ENCODE results near the gene C1QTNF2.

The C1QTNF2 gene, protein sequence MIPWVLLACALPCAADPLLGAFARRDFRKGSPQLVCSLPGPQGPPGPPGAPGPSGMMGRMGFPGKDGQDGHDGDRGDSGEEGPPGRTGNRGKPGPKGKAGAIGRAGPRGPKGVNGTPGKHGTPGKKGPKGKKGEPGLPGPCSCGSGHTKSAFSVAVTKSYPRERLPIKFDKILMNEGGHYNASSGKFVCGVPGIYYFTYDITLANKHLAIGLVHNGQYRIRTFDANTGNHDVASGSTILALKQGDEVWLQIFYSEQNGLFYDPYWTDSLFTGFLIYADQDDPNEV
- 0 to 0.12 reads per million in 2 experiments for total RNA-seq

DNA sequence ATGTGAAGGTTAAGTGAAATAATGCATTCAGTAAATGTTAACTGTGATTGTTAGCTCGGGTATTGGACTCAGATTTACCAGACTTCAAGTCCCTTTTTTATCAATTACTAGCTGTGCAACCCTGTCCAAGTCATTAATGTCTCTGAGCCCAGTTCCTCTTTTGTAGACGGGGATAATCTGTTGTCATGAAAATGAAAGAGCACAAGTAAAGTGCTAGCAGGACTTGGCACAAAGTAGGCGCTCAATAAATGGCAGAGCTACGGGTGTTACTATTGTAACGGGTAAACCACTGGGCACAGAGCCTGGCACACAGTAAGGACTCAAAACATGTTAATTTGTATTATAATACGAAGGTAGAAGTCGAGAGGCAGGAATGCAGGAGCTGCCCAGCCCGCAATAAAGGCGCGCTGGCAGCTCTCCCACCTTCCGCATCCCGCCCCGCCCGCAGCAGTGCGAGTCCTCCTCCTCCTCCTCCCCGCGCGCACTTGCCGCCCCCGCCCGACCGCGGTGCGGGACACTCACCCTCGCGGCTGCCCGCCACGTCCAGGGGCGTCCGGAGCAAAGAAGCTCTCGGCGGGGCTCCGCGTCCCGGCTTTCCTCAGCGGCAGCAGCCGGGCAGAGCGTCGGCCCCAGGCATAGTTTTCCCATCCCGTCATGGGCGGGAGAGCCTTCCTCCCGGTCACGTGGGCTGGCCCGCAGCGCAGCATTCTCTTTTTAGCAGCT, at the start of gene C1QTNF2:
C1QTNF2 (minus strand) TSS at position 637 of the 723 bp plus-strand sequence. CDS start 15,615 bp downstream, outside the sequence.
- DNase-seq (ENCODE audit: low read depth) = no peak

DNA sequence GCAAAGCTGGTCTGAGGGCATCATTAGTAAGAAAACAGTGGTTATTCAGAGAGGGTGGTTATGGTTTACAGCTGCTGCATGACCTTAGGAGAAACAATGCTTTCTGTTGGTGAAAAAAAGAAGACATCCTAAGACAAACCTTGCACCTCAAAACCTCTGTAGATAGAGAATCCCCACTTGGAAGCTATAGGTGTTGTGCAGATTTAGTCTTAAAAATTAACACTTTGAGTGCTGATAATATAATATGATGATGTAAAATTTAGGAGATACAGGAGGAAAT, 49.8 kb upstream of the C1QTNF2 start:
- no peak for DNase-seq (ENCODE audit: low read depth)

DNA sequence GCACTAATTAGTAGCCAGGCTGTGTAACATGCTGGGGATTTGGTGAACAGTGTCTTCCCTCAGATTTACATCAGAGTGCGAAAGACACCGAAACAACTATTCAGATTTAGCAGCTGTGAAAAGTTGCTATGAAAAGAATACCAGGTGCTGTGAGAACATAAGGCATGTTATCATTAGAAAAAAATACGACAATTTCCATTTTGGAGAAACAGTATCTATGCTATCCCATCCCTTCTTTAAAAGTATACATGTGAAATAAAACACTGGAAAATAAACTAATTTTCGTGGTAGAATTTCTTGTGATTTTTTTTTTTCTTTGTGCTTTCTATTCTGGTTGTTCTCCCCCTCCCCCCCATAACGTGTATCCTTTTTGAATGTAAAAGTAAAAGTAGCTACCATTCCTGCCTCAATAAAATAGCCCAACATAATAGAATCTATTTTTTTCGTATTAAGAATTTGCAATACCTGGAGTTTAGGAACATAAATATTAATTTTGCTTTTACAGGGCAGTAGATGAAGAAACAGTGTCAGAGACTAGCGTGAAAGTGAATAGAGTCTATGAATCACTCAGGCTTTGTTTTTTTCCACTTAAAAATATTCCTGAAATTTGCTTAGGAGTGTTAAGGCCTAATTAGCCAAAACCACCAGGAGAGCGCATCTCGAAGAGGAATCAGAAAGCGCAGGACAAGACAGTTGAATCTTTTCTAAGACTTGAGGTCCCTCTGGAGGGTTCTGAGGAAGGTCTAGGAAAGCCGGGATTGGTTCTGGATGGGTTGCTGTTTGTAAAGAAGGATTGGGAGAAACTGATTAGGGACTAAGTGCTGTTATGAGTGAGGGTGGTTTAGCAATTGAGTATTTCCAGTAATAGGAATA, 49.3 kb upstream of the C1QTNF2 start:
- DNase-seq (ENCODE audit: low read depth) = no peak

DNA sequence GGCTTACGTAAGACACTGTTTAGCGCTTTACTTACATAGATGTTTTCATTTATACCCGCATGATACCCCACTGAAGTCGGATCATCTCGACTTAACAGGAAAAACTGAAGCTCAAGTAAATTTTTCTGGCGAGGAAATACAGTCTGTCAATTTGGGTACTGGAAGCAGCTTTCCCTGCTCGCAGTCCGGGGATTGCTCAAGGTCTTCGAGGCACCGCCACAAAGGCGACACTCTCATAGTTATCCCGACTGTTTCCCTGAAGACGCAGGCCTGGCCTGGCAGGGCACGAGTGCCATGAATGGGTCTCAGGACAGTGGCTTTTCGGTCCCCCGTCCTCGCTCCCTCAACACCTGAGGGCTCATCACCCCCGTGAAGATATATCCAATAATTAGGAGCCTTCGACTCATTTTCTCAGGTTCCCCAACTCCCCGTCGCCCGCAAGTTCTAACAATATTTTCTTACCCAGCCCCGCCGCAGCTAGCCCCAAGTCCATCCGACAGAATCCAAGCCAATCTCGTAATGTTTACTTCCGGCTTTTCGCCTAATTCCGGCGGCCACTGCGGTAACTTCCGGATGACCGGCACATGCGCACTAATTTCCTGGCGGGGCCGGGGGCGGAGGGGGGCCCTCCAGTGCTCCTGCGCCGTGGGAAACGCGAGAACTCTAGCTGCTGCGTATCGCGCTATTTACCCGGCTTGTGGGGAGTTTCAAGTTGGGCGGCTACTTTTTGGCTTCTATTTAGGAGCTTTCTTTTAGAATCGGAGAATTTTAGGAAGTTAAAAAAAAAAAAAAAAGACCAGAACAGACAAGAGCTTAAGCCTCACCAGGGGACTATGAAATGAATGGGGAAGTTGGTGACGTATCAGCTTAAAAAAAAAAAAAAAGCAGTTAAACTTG, 48.4 kb upstream of the C1QTNF2 start, which contains the start of gene SLU7:
SLU7 (minus strand) TSS at position 521 of the 897 bp plus-strand sequence. CDS start 3,787 bp downstream, outside the sequence.
- DNase-seq (ENCODE audit: low read depth) = peak; percentile 88

DNA sequence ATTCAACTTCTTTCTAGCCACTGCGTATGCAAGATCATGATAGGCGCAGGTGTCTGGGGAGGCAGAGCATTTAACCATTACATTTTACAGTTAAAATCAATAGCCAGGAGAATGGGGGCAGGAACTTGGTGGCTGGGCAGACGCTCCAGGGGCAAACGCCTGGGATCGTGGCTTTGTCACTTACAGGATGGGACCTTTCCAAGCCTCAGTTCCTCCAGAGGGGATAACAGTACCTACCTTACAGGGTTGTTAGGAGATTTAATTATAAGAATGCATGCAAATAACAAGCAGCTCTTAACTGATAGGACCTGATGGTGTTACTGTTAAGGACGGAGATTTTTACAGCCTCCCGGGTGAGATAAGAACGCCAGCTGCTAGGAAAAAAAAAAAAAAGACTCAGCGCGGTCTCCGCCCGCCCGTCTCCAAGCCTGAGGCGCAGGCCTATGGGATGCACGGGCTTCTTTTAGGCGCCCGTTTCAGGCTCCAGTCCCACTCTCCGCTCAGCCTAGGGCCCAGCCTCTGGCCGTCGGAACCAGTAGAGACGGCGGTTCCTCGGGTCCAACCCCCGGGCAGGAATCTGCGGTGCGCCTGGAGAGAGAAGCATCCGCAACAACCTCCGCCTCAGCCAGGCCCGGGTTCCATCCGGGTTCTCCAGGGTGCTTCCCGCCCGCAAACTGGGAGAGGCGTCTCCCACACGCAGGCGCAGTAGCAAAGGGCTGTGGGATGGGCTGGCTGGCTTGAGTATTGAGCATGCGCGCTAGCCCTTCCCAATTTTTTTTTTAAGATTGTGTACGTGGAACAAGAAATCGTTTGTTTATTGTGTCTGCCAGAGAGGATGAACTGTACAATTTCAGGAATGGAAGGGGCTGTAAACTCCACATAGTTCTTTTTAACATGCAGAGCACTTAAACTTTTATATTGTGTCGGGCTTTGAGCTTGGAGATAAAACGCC, 29.3 kb upstream of the C1QTNF2 start, which contains the start of gene FAM200C:
FAM200C (minus strand) TSS at position 653 of the 952 bp plus-strand sequence. CDS start 4,564 bp downstream, outside the sequence.
- peak; percentile 39 for DNase-seq (ENCODE audit: low read depth)

DNA sequence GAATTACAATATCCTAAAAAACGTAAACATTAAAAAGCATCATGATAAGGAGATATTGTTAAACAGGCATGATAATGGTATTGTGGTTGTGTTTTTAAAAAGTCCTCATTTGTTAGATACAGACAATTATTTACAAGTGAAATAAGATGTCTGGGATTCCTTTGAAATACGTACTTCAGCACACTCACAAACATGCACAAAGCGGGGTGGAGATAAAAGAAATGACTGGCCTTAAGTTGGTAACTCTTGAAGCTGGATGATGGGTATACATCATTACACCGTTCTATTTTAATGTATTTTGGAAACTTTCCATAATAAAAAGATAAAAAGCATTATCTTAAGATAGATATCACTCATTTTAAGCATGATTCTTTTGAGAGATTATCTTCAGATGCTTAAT, 28.4 kb upstream of the C1QTNF2 start:
- no peak for DNase-seq (ENCODE audit: low read depth)

DNA sequence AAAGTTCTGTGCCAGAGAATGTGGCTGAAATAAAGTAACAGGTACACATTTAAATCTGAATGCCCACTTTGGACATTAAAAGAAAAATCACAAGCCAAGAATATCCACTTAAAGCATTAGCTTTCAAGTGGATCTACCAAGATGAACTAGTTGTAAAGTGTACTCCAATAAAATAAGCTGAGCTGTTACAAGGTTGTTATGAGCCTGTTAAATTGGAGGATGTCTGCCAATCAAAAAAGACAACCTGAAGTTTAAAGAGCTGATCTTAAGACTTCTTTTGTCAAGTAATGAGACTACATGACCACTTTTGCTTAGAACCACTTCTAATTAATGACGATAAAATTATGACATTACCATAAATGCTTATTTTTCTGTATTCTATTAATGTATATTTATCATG, 27.1 kb upstream of the C1QTNF2 start:
- DNase-seq (ENCODE audit: low read depth) = no peak

DNA sequence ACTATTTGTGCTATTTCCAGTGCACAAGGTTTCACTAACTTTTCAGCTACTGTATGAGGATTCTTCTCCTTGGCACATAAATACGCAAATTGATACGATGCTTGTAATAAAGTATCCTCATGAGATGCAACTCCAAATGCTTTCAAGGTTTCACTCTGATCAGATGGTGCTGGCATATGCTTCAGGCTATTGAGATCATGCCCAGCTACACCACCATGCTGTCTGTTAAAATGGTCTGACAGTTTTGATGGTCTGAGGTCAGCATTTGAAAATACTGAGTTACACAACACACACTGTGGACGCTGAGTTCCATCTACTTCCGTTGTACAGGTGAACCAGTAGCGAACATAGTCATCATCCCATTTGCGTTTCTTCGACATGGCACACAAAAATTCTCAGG, 24.7 kb upstream of the C1QTNF2 start:
- DNase-seq (ENCODE audit: low read depth) = no peak

DNA sequence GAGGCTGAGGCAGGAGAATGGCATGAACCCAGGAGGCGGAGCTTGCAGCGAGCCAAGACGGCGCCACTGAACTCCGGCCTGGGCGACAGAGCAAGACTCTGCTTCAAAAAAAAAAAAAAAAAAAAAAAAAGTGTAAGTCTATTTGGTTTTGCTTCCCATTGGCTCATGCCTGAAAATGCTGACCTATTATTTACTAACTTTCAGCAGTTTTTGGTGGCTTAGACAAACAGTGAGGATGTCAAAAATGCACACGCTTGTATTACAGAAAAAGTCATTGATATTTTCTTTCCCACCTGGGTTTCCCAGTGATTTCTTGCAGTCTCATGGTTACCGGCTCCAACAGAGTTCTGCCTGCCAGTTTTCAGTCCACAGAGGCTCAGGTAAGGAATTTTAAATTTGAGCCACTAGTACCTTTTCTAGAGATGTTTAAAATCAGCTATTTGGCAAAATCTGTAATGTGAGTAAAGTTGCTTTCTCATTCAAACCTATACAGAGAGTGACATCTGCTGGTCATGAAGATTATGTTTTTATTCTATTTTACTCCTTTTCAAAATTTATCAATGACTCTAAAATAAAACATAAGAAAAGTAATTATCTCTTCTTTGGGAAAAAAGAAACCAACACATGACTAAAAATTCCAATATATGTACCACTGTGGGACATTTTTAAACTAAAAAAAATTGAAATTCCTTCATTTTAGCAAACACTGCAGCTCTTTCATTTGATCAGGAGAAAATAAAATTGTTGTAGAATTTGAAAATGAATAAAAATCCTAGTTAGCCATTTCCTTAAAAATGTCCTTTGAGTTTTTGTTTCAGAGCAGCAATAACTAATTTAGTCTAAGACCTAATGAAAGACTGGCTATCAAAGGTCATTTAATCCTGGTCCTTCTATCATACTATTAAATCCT, 20.6 kb upstream of the C1QTNF2 start:
- DNase-seq (ENCODE audit: low read depth) = no peak

DNA sequence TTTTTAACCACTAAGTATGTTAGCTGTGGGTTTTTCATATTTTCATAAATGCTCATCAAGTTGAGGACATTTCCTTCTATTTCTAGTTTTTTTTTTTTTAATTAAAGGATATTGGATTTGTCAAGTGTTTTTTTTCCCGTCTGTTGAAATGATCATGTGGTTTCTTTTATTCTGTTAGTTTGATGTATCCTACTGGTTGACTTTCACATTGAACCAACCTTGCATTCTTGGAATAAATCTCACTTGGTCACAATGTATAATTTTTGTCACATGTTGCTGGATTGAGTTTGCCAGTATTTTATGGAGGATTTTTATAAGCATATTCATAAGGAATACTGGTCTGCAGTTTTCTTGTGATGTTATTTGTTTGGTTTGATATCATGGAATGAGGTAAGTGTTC, 17.0 kb upstream of the C1QTNF2 start:
- no peak for DNase-seq (ENCODE audit: low read depth)

DNA sequence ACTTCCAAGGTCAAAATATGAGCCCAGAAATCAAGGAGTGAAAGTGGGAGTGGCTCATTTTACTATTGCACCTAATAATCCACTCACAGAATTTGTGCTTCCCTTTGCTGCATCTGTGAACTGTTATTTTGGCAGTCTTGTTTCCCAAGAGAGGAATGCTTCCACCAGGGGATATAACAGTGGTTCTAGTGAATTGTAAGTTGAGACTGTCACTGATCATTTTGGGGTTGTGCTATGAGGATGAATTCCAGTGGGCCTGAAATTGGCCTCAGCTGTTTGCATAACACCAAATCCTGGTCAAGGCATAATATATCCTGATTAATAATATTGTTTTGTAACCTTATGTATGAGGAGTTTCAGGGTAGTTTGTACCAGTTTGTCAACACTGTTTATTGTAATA, 15.1 kb upstream of the C1QTNF2 start:
- no peak for DNase-seq (ENCODE audit: low read depth)

DNA sequence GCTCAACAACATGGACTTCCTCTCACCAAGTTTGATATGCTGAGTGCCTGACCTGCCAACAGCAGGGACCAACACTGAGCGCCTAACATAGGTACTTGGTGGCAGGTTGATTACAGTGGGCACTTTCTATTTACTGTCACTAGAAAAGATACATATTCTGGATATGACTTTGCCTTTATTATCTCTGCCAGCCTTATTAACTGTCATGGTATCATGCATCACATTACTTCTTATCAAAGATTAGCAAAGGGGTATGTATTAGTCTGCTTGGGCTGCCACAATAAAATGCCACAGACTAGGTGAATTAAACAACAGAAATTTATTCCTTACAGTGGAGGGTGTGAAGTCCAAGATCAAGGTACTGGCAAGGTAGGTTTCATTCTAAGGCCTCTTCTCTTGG, 14.3 kb upstream of the C1QTNF2 start:
- DNase-seq (ENCODE audit: low read depth) = no peak

DNA sequence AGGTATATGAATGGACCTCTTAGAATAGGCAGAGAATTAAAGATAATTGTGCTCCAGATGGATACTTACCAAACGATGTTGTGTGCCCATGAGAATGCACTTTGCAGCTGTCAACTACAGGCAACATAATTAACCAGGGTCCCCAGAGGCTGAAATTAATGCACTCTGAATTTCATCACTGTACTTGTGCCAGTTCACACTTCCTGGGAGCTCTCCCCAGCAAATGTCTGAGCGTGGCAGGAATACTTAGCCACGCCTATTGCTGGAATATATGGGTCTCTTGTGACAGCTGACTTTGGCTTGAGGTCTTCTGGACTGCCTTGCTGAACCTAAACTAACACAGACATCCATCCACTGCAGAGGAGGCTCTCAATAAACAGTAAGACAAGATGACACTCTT, 11.9 kb upstream of the C1QTNF2 start:
- DNase-seq (ENCODE audit: low read depth) = no peak

DNA sequence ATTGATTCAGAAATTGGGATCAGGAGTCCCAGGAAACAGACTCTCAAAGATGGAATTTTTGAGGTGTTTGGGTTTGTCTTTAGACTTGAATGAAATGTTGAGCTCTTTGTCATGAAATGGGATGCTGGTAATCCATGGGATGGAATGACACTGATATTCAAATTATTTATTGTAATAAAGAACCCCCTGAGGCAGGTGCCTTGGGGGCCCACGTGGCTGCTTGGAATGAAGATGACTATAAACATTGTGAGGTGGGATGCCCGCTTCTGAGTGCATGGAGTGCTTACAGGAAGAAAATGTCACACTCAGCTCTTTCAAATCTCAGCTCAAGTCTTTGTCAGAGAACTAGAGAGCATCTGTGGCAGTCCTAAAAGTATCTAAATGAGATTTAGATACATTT, 9.6 kb upstream of the C1QTNF2 start:
- no peak for DNase-seq (ENCODE audit: low read depth)

DNA sequence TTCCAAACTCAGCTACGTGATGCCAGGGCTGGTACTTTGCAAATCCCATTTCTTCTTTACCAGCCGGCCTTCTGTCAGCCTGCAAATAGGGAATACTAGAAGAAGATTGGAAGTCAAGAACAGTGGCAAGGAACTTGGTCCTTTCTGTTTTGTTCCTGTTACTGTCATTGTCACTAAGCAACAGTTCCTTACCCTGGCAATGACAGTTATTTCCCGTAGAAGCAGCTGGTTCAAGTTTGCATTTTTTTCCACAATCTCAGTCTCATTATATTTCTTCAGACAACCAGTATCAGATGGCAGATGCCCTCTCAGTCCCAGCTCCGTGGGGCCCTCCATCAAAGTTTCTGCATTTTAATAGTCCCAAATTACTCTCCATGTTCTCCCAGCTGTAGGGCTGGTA, 9.1 kb upstream of the C1QTNF2 start:
- no peak for DNase-seq (ENCODE audit: low read depth)

DNA sequence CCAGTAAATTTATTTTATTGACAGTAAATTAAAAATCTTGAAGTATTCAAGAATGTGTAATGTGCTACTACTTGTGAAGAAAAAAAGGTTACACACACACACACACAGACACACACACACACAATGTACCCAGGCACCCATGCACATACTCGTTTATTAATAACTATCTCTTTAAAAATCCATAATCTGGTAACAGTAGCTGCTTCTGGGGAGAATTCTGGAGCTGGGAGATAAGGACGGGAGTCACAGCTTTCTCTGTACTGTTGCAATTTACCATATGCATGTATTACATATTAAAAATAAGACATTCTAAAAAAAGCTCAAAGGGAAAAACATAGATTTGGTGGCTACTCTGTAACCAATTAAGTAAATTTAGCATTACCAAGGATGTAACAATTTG, 7.9 kb upstream of the C1QTNF2 start:
- no peak for DNase-seq (ENCODE audit: low read depth)

DNA sequence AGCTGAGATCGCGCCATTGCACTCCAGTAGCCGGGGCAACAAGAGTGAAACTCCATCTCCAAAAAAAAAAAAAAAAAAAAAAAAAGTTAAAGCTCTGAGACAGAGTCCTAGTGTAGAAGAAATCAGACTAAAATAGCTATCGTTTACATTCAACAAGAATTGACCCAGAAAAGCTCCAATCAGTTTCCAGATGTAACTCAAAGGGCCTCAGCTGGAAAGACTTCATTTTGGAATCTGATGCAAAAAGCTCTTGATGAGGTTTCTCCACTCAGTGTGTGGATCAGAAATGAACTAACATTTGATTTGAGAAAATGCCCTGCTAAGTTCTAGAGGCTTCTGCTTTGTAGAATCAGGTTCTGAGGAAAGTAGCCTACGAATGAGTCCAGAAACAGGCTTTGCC, 7.2 kb upstream of the C1QTNF2 start:
- no peak for DNase-seq (ENCODE audit: low read depth)

DNA sequence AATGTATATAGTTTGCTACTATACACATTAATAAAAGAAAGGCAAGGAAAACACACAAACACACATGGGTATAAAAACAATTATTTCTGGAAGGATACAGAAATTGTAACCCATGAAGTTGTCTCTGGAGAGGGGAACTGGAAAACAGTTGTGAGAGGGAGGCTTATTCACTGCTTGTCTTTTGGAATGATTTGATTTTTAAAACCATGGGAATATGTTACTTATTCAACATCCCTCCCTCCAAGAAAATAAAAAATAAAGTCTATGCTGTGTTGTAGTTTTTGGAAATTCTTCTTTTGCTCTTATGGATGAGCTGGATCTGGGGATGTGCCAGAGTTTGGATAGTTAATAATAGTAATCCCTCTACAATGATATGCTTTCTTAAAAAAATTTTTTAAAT, 6.0 kb upstream of the C1QTNF2 start:
- DNase-seq (ENCODE audit: low read depth) = no peak

DNA sequence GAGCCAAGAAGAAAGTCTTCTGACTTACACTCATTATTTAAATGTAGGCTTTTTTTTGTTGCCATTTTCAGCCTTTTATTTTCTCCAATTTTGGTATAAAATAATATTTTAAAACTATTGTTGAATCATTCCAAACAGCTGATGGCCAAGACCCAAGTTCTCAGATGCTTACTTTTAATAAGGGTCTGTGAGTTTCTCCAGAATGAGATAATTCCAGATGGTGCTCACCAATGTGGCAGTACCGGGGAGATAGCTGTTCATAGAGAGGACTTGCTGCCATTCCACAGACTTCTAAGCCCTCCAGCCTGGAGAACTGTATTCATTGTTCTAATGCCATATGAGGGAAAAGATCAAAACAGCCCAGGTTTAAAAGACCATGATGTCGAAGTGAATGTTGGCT, 5.3 kb upstream of the C1QTNF2 start:
- no peak for DNase-seq (ENCODE audit: low read depth)
